IPS DF 6.9 (cell line): ENCODE data around the gene KIAA2012.

Experiments used
- DNase-seq: peaks from one replicate; pipeline ENCODE4 v3.0.0-alpha.2; 2013; ENCODE audit warnings: low read depth, low spot score
- H3K27ac ChIP-seq: one replicate; pipeline ENCODE4 v1.5.1; 2013; ENCODE audit warnings: low read length, control low read depth
- H3K27me3 ChIP-seq: 2 replicates; pipeline ENCODE4 v1.6.1; 2013; ENCODE audit warnings: mild to moderate bottlenecking, low read length; ENCODE audit not compliant: control insufficient read depth, insufficient read depth
- H3K36me3 ChIP-seq: 2 replicates; pipeline ENCODE4 v1.6.1; 2013; ENCODE audit warnings: low read length; ENCODE audit not compliant: control insufficient read depth, insufficient read depth
- H3K4me1 ChIP-seq: 2 replicates; pipeline ENCODE4 v1.6.1; 2013; ENCODE audit warnings: low read length; ENCODE audit not compliant: control insufficient read depth, insufficient read depth
- H3K4me3 ChIP-seq: 2 replicates; pipeline ENCODE4 v1.5.1; 2013; ENCODE audit warnings: mild to moderate bottlenecking, low read length
- H3K9me3 ChIP-seq: 2 replicates; pipeline ENCODE4 v1.6.1; 2013; ENCODE audit warnings: low read length, inconsistent platforms; ENCODE audit not compliant: control insufficient read depth, insufficient read depth
- WGBS: extraction: QIAGEN DNeasy Blood & Tissue Kit; methylation state at CpG from one replicate; pipeline ENCODE4 v1.1.7; 2013; ENCODE audit warnings: mixed read lengths, missing lambda C conversion rate; ENCODE audit not compliant: insufficient read length, insufficient coverage; 5-methylcytosine and 5-hydroxymethylcytosine counted together

The KIAA2012 gene

DNA sequence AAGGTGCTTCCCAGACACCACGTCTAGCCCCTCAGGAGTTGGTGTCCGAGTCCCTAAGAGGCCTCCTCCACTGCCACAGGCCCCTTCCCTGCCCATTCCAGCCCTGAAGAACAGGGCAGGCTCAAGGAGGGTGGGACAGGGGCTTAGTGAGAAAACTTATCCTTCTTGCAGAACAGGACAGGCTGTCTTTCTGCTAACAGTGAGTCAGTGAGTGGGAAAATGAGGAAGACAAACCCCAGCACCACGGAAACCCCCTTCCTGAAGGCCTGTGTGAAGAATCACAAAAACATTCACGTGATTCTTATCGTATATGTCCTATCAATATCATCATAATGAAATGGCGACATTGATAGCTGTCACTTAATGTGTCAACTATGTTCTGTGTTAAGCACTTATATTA lies 29.6 kb upstream of the KIAA2012 start:
- no peaks in the 10 kb centered on the region for H3K9me3 ChIP-seq
- no peaks in the 10 kb centered on the region for H3K27me3 ChIP-seq
- peaks cover 2% of the 10 kb centered on the region; the same call in 1 of the 2 replicates for H3K4me1 ChIP-seq
- no peak for DNase-seq
- no peak overlapping the region for H3K4me3 ChIP-seq
- no peak overlapping the region for H3K27ac ChIP-seq
- WGBS = no CpG with 5 or more reads among the region's 6 CpGs
- no peaks in the 10 kb centered on the region for H3K36me3 ChIP-seq

- Histone ChIP-seq H3K9me3 (no peaks in the 10 kb centered on the region), H3K36me3 (no peaks in the 10 kb centered on the region), H3K4me1 (no peaks in the 10 kb centered on the region), H3K4me3 (no peak overlapping the region), H3K27ac (no peak overlapping the region), H3K27me3 (no peaks in the 10 kb centered on the region)
- DNase-seq = no peak
Observed at GRCh38 chr2:202044777-202045176, 28.3 kb upstream of the KIAA2012 start.

GRCh38 chr2:202046572-202046971 lies 26.5 kb upstream of the KIAA2012 start:
- no peak overlapping the region for H3K4me3 ChIP-seq
- no CpG with 5 or more reads among the region's 7 CpGs for whole genome bisulfite sequencing
- H3K27ac ChIP-seq = no peak overlapping the region
- no peaks in the 10 kb centered on the region for H3K27me3 ChIP-seq
- DNase-seq = no peak
- no peaks in the 10 kb centered on the region for H3K9me3 ChIP-seq
- H3K36me3 ChIP-seq = no peaks in the 10 kb centered on the region
- no peaks in the 10 kb centered on the region for H3K4me1 ChIP-seq

GRCh38 chr2:202049092-202049728 lies 23.8 kb upstream of the KIAA2012 start:
- no peaks in the 10 kb centered on the region for H3K9me3 ChIP-seq
- no peak for DNase-seq
- WGBS = no CpG with 5 or more reads among the region's 2 CpGs
- H3K36me3 ChIP-seq = no peaks in the 10 kb centered on the region
- H3K27ac ChIP-seq = no peak overlapping the region
- H3K4me3 ChIP-seq = no peak overlapping the region
- peaks cover 5% of the 10 kb centered on the region; the same call in 1 of the 2 replicates for H3K4me1 ChIP-seq
- no peaks in the 10 kb centered on the region for H3K27me3 ChIP-seq

DNA sequence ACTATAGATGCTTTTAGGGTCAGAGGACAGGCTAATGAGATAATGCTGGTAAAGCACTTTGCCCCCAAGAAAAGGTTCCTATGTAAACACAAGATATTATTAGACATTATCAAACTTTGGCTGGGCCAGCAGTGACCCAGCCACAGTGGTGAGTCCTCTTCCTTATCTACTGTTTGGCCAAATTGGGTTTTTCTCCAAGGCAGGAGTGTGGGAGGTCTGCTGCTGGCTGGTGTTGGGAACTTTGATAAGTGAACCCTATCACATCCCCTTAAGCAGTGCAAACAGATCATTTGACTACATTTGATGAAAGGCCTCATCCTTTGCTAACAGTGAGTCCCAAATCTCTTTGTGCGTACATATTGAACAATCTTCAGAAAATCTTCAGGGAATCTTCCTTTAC lies 23.2 kb upstream of the KIAA2012 start:
- no peak overlapping the region for H3K27ac ChIP-seq
- WGBS = no CpG with 5 or more reads among the region's 1 CpG
- H3K27me3 ChIP-seq = no peaks in the 10 kb centered on the region
- DNase-seq = no peak
- no peak overlapping the region for H3K4me3 ChIP-seq
- no peaks in the 10 kb centered on the region for H3K36me3 ChIP-seq
- H3K4me1 ChIP-seq = peaks cover 5% of the 10 kb centered on the region; the same call in 1 of the 2 replicates
- no peaks in the 10 kb centered on the region for H3K9me3 ChIP-seq

- Histone ChIP-seq H3K4me1 (peaks cover 5% of the 10 kb centered on the region; the same call in 1 of the 2 replicates), H3K36me3 (no peaks in the 10 kb centered on the region), H3K4me3 (no peak overlapping the region), H3K27me3 (no peaks in the 10 kb centered on the region), H3K9me3 (no peaks in the 10 kb centered on the region), H3K27ac (no peak overlapping the region)
- DNase-seq = no peak
Observed at GRCh38 chr2:202050652-202051051, 22.4 kb upstream of the KIAA2012 start.

GRCh38 chr2:202051499-202052161 lies 21.4 kb upstream of the KIAA2012 start:
- Histone ChIP-seq H3K27ac (no peak overlapping the region), H3K4me3 (no peak overlapping the region), H3K9me3 (no peaks in the 10 kb centered on the region), H3K36me3 (no peaks in the 10 kb centered on the region), H3K27me3 (no peaks in the 10 kb centered on the region), H3K4me1 (peaks cover 5% of the 10 kb centered on the region; the same call in 1 of the 2 replicates)
- no peak for DNase-seq
- no CpG with 5 or more reads among the region's 8 CpGs for WGBS

DNA sequence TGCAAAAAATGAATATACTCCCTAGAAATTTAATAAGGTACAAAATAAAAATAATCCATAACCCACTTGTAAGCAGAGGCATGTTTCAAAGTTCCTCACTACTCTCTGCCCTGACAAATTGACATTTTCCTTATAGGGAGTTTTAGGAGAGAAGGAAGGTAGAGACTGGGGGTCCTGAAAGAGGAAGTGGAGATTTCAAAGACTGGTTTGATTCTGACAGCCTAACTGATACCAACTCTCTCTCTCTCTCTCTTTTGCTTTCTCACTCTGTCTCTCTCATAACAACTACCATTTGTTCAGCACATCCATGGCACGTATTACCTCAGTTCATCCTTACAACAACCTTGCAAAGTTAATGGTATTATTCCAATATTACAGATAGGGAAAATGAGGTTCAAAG lies 20.8 kb upstream of the KIAA2012 start:
- DNase-seq = no peak
- Histone ChIP-seq H3K9me3 (no peaks in the 10 kb centered on the region), H3K27me3 (no peaks in the 10 kb centered on the region), H3K4me3 (no peak overlapping the region), H3K36me3 (no peaks in the 10 kb centered on the region), H3K27ac (no peak overlapping the region), H3K4me1 (peaks cover 5% of the 10 kb centered on the region; the same call in 1 of the 2 replicates)
- WGBS = no CpG with 5 or more reads among the region's 1 CpG

DNA sequence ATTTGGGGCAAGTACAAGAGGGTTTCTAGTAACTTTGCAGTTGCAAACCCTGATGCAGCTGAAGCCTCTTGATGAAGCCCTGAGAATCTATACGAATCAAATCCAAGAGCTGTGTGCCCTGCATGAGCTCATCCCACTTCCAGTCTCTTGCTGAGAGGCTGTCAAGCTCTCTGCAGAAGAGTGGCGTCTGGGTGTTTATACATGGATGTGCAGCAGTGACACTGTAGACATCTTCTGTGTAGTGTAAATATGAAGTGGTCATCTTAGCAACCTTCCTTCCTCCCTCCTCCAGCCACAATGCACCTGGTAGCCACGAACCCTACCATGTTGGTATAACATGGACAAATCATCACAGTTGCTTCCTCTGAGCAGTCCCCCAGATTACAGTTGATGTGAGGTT lies 18.4 kb upstream of the KIAA2012 start:
- no peaks in the 10 kb centered on the region for H3K36me3 ChIP-seq

DNA sequence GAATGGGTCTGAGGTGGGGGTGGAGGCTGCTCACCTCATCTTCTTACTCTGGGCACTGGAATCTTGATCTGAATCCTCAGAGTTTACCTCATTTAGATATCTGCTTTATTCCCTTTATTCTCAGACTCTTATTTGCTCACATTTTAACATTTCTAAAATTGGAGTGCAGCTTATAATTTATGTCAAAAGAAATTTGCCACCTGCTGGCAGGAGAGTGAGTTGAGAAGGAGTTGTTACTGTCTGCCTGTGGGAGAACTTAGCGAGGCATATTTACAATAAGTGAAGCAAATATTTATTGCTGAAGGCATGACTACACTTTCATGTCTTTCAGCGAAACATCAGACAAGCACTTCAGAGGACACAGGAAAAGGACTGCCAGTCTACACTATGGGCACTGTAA lies 16.4 kb upstream of the KIAA2012 start:
- H3K27ac ChIP-seq = no peak overlapping the region
- H3K4me3 ChIP-seq = no peak overlapping the region
- H3K27me3 ChIP-seq = no peaks in the 10 kb centered on the region
- H3K4me1 ChIP-seq = peaks cover 5% of the 10 kb centered on the region; the same call in 1 of the 2 replicates
- no CpG with 5 or more reads among the region's 2 CpGs for WGBS
- H3K9me3 ChIP-seq = no peaks in the 10 kb centered on the region
- H3K36me3 ChIP-seq = no peaks in the 10 kb centered on the region
- no peak for DNase-seq

More for the DNA sequence above, 18.4 kb upstream of the KIAA2012 start:
- WGBS = no CpG with 5 or more reads among the region's 3 CpGs
- DNase-seq = no peak
- Histone ChIP-seq H3K27ac (no peak overlapping the region), H3K9me3 (no peaks in the 10 kb centered on the region), H3K4me3 (no peak overlapping the region), H3K4me1 (peaks cover 5% of the 10 kb centered on the region; the same call in 1 of the 2 replicates), H3K27me3 (no peaks in the 10 kb centered on the region)

- DNase-seq = no peak
- H3K4me3 ChIP-seq = no peak overlapping the region
Observed at GRCh38 chr2:202060218-202060617, 12.8 kb upstream of the KIAA2012 start.

More at GRCh38 chr2:202060218-202060617, 12.8 kb upstream of the KIAA2012 start:
- H3K27me3 ChIP-seq = no peaks in the 10 kb centered on the region
- no peaks in the 10 kb centered on the region for H3K36me3 ChIP-seq
- H3K4me1 ChIP-seq = peaks cover 5% of the 10 kb centered on the region; the same call in 1 of the 2 replicates
- no CpG with 5 or more reads among the region's 3 CpGs for WGBS
- no peaks in the 10 kb centered on the region for H3K9me3 ChIP-seq
- H3K27ac ChIP-seq = no peak overlapping the region
